CD4-positive, alpha-beta T cell treated with Interferon gamma for 1 hour (primary cell): Measurements from ENCODE around the gene AP3B2.

Experiments used
- DNase-seq: peaks from one replicate; pipeline ENCODE4 v3.0.0-alpha.2; 2020

AP3B2 gene

GRCh38 chr15:82689147-82689546 lies 20.5 kb downstream of the AP3B2 start:
- DNase-seq, result no peak

GRCh38 chr15:82688691-82689090 lies 21.0 kb downstream of the AP3B2 start:
- DNase-seq, result no peak

- no peak for DNase-seq
Observed at GRCh38 chr15:82681371-82681770, 28.3 kb downstream of the AP3B2 start.

GRCh38 chr15:82680200-82681102 lies 29.2 kb downstream of the AP3B2 start:
- peak; percentile 86 for DNase-seq

GRCh38 chr15:82679626-82680199 lies 30.0 kb downstream of the AP3B2 start:
- DNase-seq, result no peak

- no peak for DNase-seq
Observed at GRCh38 chr15:82677720-82678323, 31.9 kb downstream of the AP3B2 start.

- no peak for DNase-seq
Observed at GRCh38 chr15:82674873-82675272, 34.8 kb downstream of the AP3B2 start.

- DNase-seq, result no peak
Observed at GRCh38 chr15:82670699-82671098, 39.0 kb downstream of the AP3B2 start.

GRCh38 chr15:82666606-82667005 lies 43.1 kb downstream of the AP3B2 start:
- DNase-seq, result no peak

GRCh38 chr15:82664021-82664420 lies 45.7 kb downstream of the AP3B2 start:
- no peak for DNase-seq

- DNase-seq, result no peak
Observed at GRCh38 chr15:82663186-82663600, 46.5 kb downstream of the AP3B2 start.

GRCh38 chr15:82662641-82663040 lies 47.0 kb downstream of the AP3B2 start:
- DNase-seq, result no peak

- no peak for DNase-seq
Observed at GRCh38 chr15:82660378-82660777, 49.3 kb downstream of the AP3B2 start.

- no peak for DNase-seq
Observed at GRCh38 chr15:82656641-82657266, 52.9 kb downstream of the AP3B2 start.

GRCh38 chr15:82655606-82656005 lies 54.1 kb downstream of the AP3B2 start:
- no peak for DNase-seq

GRCh38 chr15:82653483-82654168 lies 56.0 kb downstream of the AP3B2 start:
- no peak for DNase-seq

GRCh38 chr15:82651708-82652107 lies 58.0 kb downstream of the AP3B2 start:
- no peak for DNase-seq

- no peak for DNase-seq
Observed at GRCh38 chr15:82650046-82650670, 59.5 kb downstream of the AP3B2 start.

- DNase-seq, result no peak
Observed at GRCh38 chr15:82649226-82649999, 60.3 kb downstream of the AP3B2 start.

GRCh38 chr15:82648257-82649103 lies 61.2 kb downstream of the AP3B2 start:
- DNase-seq, result no peak

- peak; percentile 28 for DNase-seq
Observed at GRCh38 chr15:82647835-82648256, 61.8 kb downstream of the AP3B2 start.
